GM18502 (cell line): ENCODE data around the gene THAP8.
"Not testable (repeated sequence)": the region's sequence is repeated elsewhere in the genome, so short reads cannot be mapped to it uniquely, and the experiment has no call there.

Experiments used
- ATAC-seq: cut with Tn5 transposase; IDR thresholded peaks from one replicate; pipeline ENCODE4 v1.9.1; 2021; ENCODE audit warnings: mild to moderate bottlenecking; ENCODE audit not compliant: unreplicated experiment, poor library complexity

The THAP8 gene

DNA sequence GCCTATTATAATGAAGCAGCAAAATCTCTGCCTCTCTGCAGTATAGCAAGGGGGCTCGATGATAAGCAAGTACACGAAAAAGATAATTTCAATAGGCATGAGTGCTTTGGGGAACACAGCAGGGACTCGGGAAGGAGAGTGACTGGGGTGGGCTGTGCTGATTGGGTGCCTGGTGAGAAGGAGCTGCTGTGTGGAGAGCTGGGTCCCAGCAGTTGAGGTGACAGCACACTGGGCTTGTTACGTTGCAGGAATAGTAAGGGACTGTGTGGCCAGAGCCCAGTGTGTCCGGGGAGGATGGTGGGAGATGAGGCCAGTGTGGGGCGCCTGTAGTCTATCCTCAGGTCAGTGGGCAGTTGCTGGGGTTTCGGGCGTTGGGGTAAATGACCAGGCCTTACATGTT, 18.0 kb upstream of the THAP8 start:
- ATAC-seq = no peak

DNA sequence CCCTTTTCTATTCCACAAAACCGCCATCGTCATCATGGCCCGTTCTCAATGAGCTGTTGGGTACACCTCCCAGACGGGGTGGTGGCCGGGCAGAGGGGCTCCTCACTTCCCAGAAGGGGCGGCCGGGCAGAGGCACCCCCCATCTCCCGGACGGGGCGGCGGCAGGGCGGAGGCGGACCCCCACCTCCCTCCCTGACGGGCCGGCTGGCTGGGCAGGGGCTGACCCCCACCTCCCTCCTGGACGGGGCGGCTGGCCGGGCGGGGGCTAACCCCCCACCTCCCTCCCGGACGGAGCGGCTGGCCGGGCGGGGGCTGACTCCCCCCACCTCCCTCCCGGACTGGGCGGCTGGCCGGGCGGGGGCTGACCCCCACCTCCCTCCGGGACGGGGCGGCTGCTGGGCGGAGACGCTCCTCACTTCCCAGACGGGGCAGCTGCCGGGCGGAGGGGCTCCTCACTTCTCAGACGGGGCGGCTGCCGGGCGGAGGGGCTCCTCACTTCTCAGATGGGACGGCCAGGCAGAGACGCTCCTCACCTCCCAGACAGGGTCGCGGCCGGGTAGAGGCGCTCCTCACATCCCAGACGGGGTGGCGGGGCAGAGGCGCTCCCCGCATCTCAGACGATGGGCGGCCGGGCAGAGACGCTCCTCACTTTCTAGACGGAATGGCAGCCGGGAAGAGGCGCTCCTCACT, 14.9 kb upstream of the THAP8 start:
- not testable (repeated sequence) for ATAC-seq

DNA sequence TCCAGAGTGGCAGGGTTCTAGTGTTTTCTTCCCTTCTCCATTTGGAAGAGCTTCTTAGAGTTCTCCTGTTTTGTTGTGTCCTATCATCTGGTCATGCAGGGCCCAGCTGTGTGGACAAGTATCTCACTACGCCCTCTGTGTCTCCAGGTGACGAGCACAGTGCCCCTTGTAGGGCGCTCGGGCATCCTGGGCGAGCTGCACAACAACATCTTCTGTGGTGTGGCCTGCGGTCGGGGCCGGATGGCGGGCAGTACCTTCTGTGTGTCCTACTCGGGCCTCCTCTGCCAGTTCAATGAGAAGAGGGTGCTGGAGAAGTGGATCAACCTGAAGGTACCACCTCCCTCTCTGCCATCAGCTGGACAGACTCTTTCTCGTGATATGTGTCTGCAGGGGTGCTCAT, 13.6 kb upstream of the THAP8 start:
- no peak for ATAC-seq

DNA sequence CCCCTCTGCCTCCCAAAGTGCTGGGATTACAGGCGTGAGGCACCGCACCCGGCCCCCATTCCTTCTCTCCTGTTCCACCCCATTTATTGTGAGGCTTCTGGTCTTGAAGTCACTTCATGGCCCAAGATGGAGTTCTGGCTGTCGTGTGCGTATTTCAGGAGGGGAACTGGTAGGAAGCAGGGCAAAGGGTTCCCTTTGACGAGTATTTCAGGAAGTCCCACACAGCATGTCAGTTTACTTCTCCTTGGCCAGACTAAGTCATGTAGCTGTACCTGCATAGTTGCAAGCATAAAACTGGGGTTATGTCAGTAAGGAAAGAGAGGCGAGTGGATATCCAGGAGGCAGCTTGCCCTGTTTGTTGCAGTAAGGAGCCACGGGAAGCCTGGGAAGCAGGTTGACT, 10.7 kb upstream of the THAP8 start:
- no peak for ATAC-seq

DNA sequence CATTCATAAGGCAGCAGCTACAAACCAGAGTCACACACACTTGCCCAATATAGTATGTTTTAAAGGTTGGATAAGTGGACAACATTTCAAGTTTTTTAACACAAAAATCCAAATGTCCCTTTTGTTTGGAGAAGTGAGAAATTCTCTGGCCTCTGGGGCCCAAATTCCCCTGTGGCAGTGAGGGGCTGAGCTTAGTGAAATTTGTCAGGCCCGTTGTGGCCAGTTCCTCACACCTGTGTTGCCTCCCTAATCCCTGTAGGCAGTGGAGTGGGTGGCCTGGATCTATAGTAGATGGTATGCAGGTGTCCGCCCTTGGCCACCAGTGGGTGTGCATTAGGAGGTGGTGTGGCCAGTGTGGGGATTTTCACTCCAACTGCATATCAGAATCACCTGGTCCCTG, 7.3 kb upstream of the THAP8 start:
- ATAC-seq = no peak

DNA sequence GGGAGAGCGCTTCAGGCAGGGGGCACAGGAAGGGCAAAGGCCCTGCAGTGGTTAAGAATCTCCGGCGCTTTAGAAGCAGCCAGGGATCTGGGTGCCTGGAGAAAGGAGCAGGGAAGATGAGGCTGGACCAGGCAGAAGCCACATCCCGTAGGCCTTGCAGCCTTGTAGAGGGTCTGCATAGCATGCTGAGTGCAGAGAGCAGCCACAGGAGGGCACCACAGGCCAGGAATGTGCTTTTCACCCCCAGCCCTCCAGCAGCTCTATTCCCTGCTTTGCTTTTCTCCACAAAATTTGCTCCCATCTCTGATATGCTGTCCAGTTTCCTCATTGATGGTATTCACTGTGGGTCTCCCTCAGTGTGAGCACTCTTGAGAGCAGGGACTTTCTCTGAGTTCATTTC, 6.3 kb upstream of the THAP8 start:
- no peak for ATAC-seq

DNA sequence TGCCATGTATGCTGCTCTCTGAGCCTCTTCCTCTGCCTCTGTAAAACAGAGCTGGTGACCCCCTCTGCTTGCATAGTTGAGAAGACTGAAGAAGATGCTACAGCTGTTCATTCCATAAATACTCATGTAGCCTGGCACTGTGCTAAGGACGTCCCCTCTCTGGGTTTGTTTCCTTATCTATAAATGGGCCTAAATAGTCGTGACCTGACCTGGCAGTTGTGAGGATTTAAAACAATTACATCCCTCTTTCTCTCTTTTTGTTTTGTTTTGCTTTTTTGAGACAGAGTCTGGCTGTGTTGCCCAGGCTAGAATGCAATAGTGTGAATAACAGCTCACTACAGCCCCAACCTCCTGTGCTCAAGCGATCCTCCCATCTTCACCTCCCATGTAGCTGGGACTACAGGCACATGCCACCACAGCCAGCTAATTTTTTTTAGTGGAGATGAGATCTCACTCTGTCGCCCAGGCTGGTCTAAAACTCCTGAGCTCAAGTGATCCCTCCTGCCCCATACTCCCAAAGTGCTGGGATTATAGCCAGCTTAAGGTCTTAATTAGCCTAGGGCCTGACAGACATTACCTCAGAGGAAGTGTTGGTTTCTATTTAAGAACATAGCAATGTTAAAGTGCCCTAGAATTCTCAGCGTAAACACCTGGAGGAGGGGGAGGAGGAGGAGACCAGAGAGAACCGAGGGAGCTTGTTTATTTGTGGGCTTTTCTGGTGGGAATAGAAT, 5.3 kb upstream of the THAP8 start:
- no peak for ATAC-seq

DNA sequence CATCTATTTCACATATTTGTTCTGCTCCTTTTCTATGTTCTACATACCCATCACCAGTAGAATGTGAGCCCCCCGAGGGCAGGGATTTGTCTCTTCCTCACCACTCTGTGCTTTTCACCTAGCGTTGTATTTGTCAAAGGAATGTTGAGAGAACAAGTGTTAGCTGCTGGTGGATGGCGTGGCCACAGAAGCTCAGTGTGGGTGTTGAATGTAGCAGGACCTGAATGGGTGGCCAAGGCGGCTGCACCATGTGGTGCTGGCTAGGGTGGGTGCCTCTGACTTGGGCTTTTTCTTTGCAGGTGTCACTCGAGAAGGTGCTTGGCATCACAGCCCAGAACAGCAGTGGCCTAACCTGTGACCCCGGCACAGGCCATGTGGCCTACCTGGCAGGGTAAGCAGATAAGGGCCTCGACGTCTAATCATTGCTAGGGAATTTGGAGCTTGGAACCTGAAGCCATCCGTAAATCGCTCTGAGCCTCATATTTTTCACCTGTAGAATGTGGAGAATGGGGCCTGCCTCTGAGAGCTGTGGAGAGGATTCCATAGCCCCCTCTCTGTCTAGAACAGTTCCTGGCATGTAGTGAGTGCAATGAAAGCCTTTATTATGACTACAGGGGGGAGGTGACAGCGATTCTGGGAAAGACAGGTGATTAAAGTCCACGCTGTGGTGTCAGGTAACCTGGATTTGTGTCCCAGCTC, 4.5 kb upstream of the THAP8 start:
- no peak for ATAC-seq

DNA sequence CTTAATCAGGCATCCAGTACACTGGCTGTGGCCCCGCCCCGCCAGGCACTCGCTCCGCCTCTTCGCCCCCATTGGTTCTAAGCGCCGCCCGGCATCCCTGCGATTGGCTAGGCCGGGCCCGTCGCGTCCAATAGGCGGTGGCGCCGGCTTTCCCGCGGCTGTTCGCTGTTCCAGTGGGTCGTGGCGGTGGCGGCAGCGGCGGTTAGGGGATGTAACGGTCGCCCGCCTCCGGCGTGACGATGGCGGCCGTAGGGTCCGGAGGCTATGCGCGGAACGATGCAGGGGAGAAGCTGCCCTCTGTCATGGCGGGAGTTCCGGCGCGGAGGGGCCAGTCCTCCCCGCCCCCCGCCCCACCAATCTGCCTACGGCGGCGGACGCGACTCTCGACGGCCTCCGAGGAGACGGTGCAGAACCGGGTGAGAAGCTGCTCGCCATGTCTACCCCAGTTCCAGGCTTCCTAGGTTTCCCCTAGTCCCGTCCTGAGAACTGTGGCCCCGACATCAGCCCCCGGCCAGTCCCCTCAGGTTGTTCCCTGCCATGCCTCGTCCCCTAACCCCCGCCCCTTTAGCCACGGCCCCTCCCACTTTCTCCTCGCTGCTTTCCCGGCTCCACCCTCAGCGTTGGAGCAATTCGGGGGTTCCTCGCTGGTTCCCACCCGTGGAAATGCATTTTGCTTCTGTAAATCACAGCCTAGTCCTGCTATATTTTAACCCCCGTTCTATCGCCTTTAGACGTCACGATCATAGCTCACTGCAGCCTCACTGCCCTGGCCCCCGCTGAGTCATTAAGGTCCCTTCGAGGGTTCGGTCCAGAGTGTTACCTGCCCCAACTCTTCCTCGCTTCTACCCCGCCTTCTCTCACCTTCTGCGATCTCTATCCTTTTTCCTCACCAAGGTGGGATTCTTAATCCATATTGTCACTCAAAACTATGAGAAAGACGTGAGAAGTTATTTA, 925 bp upstream of the THAP8 start, which contains the start of gene WDR62:
Gene WDR62, plus strand, starts transcription at position 165 of the 954 bp plus-strand sequence. Its CDS starts 75 bp downstream, at position 240.
- peak; percentile 80 for ATAC-seq

DNA sequence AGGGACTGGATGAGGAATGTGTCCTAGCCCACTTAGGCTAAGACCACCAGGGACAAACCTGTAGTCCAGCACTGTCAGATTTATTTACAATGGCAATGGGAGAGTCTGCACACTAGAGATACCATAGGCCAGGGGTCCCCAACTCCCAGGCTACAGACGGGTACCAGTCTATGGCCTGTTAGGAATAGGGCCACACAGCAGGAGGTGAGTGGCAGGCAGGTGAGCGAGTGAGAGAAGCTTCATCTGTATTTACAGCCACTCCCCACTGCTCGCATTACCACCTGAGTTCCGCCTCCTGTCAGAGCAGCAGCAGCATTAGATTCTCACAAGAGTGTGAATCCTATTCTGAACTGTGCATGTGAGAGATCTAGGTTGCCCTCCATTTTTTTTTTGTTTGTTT, 2.4 kb downstream of the THAP8 start:
- no peak for ATAC-seq

DNA sequence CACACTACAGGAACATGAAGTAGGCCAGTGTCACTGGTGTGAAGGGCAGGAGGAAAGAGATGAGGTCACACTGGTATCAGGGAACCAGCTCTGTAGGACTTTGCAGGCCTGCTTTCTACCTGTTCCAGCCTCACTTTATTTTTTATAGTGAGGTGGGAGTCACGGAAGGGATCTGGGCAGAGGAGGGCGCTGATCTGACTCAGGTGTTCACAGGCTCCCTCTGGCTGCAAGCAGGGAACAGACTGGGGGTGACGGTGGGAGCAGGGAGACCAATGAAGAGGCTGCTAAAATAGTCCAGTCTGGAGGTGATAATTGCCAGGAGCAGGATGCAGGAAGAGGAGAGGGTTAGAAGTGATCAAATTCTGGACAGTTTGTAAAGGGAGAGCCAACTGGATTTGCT, 2.8 kb downstream of the THAP8 start:
- no peak for ATAC-seq

DNA sequence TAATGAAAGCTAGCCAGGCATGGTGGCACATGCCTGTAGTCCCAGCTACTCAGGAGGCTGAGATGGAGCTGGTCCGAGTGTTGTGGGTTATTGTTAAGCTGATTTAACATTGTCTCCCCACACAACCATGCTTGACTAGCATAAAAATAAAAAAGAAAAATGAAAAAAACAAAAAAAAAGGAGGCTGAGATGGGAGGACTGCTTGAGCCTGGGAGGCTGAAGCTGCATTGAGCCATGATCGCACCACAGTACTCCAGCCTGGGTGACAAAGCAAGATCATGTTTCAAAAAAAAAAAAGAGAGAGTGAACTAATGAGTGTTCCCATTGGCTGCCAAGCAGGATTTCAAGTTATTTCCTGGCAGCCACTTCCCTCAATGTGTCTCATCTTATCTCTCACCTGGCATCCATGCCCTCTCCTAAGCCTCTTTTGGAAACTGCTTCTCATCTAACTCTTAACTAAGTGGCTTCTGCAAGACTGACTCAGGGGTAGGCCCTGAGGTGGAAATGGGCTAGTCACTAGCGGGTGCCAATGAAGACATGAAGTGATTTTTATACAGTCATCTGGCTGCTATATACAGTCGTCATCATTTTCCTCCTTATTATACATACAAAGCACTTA, 4.9 kb downstream of the THAP8 start:
- ATAC-seq = no peak

DNA sequence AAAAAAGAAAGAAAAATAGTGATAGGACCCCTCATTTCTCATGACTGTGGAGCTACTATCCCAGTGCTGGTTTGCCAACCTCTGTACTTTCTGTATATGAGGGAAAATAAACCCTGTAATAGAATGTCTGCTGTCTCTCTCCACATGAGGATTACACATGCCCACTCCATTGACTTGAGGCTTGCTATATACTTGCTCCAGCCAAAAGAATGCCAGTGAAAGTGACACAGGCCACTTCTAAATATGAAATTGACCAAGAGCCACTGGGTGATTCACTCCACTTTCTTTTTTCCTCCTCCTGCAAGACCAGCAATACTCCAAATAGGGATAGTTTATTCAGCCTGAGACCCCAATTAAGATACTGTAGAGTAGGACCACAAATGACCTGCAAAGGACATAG, 6.2 kb downstream of the THAP8 start:
- no peak for ATAC-seq

DNA sequence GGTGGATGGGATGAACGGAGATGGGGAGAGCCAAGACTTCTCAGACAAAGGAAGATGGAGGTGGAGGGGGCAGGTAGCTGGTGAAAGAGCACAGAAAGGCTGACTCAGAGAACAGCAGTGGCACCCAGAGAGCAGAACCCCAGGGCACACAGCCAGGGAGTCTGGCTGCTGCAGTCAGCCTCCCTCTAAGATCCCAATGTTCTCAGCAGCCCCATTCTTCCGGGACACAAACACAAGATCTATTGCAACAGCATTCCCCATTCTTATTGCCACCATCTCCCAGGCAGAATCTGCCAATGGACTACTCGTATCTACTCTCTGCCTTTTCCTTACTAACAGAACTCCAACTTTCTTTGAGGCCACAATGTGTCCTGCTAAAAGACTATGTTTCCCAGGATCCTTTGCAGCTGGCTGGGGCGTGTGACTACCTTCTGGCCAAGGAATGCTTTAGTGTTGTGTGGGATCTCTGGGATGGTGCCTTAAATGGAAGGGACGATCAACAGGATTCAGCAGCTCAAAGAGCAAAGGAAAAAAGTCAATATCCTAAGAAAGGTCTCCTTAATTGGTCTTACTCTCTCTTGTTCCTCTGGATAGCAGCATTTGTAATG, 7.5 kb downstream of the THAP8 start:
- ATAC-seq = no peak

DNA sequence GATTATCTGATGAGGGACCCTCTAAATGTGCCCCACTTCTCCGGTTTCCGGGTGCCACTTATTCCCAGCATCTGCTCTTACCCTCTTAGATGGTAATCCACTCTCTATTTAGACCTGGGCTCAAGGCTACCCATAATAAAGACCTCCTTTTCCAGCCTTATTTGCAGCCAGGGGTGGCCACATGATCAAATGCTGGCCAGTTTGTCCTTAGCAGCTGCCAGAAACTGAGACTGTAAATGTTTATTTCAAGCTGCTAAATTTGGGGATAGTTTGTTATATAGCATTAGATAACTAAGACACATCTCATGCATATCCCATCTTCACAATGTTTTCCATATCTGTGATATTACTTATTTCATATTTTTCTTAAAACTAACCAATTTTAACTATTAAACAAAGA, 10.1 kb downstream of the THAP8 start:
- ATAC-seq = no peak

DNA sequence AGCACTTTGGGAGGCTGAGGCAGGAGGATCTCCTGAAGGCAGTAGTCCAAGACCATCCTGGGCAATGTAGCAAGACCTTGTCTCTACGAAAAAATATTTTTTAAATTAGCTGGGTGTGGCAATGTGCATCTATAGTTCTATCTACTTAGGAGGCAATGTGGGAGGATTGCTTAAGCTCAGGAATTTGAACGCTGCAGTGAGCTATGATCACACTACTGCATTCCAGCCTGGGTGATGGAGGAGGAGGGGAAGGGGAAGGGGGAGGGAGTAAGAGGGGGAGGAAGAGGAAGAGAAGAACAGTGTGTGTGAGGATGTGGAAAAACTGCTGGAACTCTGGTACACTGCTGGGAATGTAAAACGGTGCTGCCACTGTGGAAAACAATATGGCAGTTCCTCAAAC, 12.3 kb downstream of the THAP8 start:
- ATAC-seq = no peak

DNA sequence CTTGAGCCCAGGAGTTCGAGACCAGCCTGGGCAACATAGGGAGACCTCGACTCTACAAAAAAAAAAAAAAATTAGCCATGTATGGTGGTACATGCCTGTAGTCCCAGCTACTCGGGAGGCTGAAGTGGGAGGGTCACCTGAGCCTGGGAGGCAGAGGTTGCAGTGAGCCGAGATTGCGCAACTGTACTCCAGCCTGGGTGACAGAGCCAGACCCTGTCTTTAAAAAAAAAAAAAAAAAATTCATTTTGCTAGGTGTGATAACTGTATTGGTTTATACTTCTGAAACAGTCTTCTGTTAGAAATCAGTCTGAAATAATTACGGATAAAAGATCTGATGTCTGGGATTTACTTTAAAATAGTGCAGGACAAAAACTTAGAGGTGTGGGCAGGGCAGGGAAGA, 13.0 kb downstream of the THAP8 start:
- not testable (repeated sequence) for ATAC-seq

DNA sequence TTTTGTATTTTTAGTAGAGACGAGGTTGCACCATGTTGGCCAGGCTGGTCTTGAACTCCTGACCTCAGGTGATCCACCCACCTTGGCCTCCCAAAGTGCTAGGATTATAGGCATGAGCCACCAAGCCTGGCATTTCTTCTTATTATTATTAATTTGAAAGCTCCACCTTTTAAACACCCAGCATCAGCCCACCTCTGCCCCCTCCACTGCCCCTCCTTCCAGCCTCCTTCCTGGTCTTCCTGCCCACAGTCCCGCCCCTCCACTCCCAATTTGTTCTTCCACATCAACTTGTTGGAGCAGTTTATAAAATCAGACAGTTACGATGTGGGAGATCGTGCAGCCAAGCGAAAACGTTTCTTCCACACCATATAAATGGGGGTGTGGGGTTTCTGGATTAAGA, 13.6 kb downstream of the THAP8 start:
- no peak for ATAC-seq

DNA sequence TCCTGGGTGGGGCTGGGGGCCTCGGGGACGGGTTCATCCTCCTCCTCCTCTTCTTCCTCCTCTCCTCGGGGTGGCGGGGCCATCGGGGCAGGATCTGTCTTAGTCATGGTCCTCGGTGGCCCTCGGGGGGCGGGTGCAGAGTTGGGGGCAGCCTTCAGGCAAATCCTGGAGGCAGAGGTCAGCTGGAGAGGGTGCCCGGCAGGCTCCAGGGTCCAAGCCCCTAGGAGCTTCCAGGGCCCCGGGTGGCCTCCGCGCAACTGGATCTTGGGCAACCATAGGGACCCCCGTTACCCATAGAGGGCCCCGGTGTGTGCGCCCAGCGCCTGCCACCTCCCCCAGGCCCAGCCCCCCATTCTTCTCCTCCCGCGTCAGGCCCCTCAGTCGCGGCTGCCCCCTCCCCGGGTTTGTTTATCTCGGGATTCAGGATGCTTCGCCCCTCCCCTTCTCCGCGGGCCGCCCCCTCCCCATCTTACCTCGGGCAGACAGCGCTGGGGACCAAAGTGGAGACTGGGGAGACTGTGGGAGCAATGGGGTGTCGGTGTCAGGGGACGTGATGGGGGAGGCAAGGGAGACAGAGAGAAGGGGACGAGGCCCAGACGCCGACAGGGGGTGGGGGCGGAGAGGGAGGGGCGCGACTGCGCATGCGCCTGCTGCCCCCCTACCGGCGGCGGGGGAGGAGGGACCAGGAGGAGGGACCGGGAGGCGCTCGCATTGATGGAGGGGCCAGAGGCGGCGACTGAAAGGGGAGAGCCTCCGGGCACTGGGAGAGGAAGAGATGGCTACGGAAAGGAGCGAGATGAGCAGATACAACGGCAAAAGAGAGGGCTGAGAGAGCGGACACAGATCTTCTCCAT, 21.6 kb downstream of the THAP8 start, which contains the start of gene CLIP3:
Gene CLIP3, minus strand, starts transcription at position 623 of the 854 bp plus-strand sequence. Its CDS starts 516 bp downstream, at position 107.
- ATAC-seq = no peak
